HG03135 (cell line): Measurements from ENCODE around the gene RPRD1A.
"Not testable (repeated sequence)": the region's sequence is repeated elsewhere in the genome, so short reads cannot be mapped to it uniquely, and the experiment has no call there.

Source experiments
- ATAC-seq: cut with Tn5 transposase; IDR thresholded peaks from one replicate; pipeline ENCODE4 v1.9.1; 2021; ENCODE audit warnings: mild to moderate bottlenecking, moderate library complexity; ENCODE audit not compliant: unreplicated experiment

Gene RPRD1A

GRCh38 chr18:35972197-35973000 lies 95.0 kb downstream of the RPRD1A start, which contains the start of gene RMP24:
Gene RMP24, plus strand, starts transcription at chr18:35972679.
- peak; percentile 89 for ATAC-seq

- ATAC-seq = peak; percentile 0
Measured at GRCh38 chr18:35971661-35972196, 95.6 kb downstream of the RPRD1A start.

GRCh38 chr18:35969676-35970075 lies 97.7 kb downstream of the RPRD1A start:
- ATAC-seq = no peak

GRCh38 chr18:35968278-35968880 lies 99.0 kb downstream of the RPRD1A start:
- ATAC-seq = no peak

- ATAC-seq = not testable (repeated sequence)
Measured at GRCh38 chr18:35967866-35968265, 99.5 kb downstream of the RPRD1A start.

GRCh38 chr18:35964319-35964718 lies 103.0 kb downstream of the RPRD1A start:
- no peak for ATAC-seq

GRCh38 chr18:35962320-35962719 lies 105.0 kb downstream of the RPRD1A start:
- no peak for ATAC-seq

GRCh38 chr18:35956226-35956625 lies 111.1 kb downstream of the RPRD1A start:
- no peak for ATAC-seq

- ATAC-seq = peak; percentile 82
Measured at GRCh38 chr18:35953688-35954087, 113.7 kb downstream of the RPRD1A start.

GRCh38 chr18:35950628-35950982 lies 116.8 kb downstream of the RPRD1A start:
- ATAC-seq = no peak

GRCh38 chr18:35949903-35950627 lies 117.3 kb downstream of the RPRD1A start:
- ATAC-seq = no peak

GRCh38 chr18:35949090-35949489 lies 118.3 kb downstream of the RPRD1A start:
- no peak for ATAC-seq

- no peak for ATAC-seq
Measured at GRCh38 chr18:35948080-35948479, 119.3 kb downstream of the RPRD1A start.

- ATAC-seq = no peak
Measured at GRCh38 chr18:35942661-35943060, 124.7 kb downstream of the RPRD1A start.

- ATAC-seq = no peak
Measured at GRCh38 chr18:35942133-35942532, 125.2 kb downstream of the RPRD1A start.

GRCh38 chr18:35941299-35941698 lies 126.1 kb downstream of the RPRD1A start:
- ATAC-seq = no peak
